Cardiac muscle cell (in vitro differentiated cells and primary cell): ENCODE results near the gene FBXO15. TPM values are rescaled to one million over a fixed set of nuclear protein-coding genes. Genes with fewer than 3 reads are reported as not detected.

Source experiments
- DNase-seq, 2 donors: peaks; one replicate each; pipeline versions ENCODE4 v3.0.0 to v3.0.0-alpha.2; 2010 to 2017; ENCODE audit warnings: low read depth in 1 of 2, low spot score in 1 of 2
- H3K27ac ChIP-seq: fragments of 200-600 bp; sonication (generic); 2 replicates; pipeline ENCODE4 v1.5.1; 2016
- H3K27me3 ChIP-seq: fragments of 200-600 bp; sonication (generic); 2 replicates; pipeline ENCODE4 v1.6.0; 2016; ENCODE audit warnings: control low read depth
- H3K36me3 ChIP-seq: fragments of 200-600 bp; sonication (generic); 2 replicates; pipeline ENCODE4 v1.5.1; 2016; ENCODE audit warnings: control low read depth
- H3K4me1 ChIP-seq: fragments of 200-600 bp; sonication (generic); 2 replicates; pipeline ENCODE4 v1.8.1; 2017; ENCODE audit warnings: low read depth, mild to moderate bottlenecking, mixed run types
- H3K4me3 ChIP-seq: fragments of 200-600 bp; sonication (generic); 2 replicates; pipeline ENCODE4 v1.5.1; 2016; ENCODE audit warnings: mild to moderate bottlenecking
- H3K9me3 ChIP-seq: fragments of 200-600 bp; sonication (generic); 2 replicates; pipeline ENCODE4 v1.5.1; 2017; ENCODE audit warnings: low read depth, mild to moderate bottlenecking, control low read depth
- polyA plus RNA-seq: library from polyadenylated mRNA; unstranded; fragments of >200 nt; fragmentation: Nextera tagmentation; extraction: Ambion mirVana; gene quantifications from 2 replicates; pipeline ENCODE4 v1.2.1, GENCODE V29; 2016
- total RNA-seq: library from RNA; depleted of rRNA; stranded (reverse); fragments of >200 nt; gene quantifications from 2 replicates; pipeline ENCODE4 v1.2.3, GENCODE V29; 2016
- TF ChIP-seq, protein P1 (sequence below): IDR thresholded peaks from 2 replicates; pipeline ENCODE4 v1.5.1; 2012; ENCODE audit warnings: low read depth, mild to moderate bottlenecking, low read length

FBXO15 gene
- total and polyA plus RNA-seq, 2 experiments from 2014 or later: 3.5 to 4.6 TPM

- TF ChIP-seq, protein P1, sequence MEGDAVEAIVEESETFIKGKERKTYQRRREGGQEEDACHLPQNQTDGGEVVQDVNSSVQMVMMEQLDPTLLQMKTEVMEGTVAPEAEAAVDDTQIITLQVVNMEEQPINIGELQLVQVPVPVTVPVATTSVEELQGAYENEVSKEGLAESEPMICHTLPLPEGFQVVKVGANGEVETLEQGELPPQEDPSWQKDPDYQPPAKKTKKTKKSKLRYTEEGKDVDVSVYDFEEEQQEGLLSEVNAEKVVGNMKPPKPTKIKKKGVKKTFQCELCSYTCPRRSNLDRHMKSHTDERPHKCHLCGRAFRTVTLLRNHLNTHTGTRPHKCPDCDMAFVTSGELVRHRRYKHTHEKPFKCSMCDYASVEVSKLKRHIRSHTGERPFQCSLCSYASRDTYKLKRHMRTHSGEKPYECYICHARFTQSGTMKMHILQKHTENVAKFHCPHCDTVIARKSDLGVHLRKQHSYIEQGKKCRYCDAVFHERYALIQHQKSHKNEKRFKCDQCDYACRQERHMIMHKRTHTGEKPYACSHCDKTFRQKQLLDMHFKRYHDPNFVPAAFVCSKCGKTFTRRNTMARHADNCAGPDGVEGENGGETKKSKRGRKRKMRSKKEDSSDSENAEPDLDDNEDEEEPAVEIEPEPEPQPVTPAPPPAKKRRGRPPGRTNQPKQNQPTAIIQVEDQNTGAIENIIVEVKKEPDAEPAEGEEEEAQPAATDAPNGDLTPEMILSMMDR: no peak
- no peak overlapping the region for H3K4me3 ChIP-seq
- DNase-seq: no peak
- no peaks in the 10 kb centered on the region for H3K4me1 ChIP-seq
- H3K36me3 ChIP-seq: no peaks in the 10 kb centered on the region
- H3K27me3 ChIP-seq: no peaks in the 10 kb centered on the region
- no peak overlapping the region for H3K27ac ChIP-seq
- no peaks in the 10 kb centered on the region for H3K9me3 ChIP-seq
These were observed 72.7 kb downstream of the FBXO15 start for GRCh38 chr18:74074668-74075564.

DNA sequence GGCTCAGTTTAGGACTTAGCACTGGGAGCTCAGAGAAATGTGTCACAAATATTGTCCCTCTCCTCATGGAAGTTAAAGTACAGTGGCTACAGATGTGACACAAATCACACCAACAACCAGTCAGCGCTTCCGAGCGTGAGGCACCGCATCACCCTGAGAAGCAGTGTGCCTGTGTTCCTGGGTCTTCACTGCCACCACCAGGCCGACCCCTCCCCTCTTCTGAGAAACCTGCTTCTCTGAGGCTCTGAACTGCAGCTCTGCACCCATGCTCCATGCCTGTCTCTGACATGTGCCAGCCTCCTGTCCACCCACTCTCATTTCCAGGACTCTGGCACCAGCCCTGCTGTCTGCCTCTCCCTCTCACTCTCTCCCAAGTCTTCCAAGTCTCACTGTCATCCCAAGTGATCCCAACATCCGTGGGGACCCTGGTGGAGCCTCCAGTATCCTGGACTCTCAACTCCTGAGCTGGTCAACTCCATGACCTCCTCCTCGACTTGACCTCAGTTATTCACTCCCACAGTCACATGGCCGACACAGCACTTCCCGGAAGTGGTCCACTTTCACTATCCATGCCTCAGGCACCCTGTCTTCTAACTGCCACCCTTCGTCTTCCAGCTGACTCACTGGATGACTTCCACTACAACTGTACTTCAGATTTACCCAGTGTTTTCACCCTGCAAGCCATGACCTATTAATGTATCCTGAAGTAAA, 73.5 kb downstream of the FBXO15 start:
- Histone ChIP-seq H3K4me3 (no peak overlapping the region), H3K27me3 (no peaks in the 10 kb centered on the region), H3K4me1 (no peaks in the 10 kb centered on the region), H3K36me3 (no peaks in the 10 kb centered on the region), H3K9me3 (no peaks in the 10 kb centered on the region), H3K27ac (no peak overlapping the region)
- DNase-seq: no peak
- TF ChIP-seq, protein P1: no peak

- Histone ChIP-seq H3K4me3 (no peak overlapping the region), H3K27me3 (no peaks in the 10 kb centered on the region), H3K9me3 (no peaks in the 10 kb centered on the region), H3K4me1 (no peaks in the 10 kb centered on the region), H3K27ac (no peak overlapping the region), H3K36me3 (no peaks in the 10 kb centered on the region)
- TF ChIP-seq, protein P1: no peak
- DNase-seq: peak in 1 of 2 donors; percentile 2
These were observed 78.2 kb downstream of the FBXO15 start for GRCh38 chr18:74069178-74070050.

DNA sequence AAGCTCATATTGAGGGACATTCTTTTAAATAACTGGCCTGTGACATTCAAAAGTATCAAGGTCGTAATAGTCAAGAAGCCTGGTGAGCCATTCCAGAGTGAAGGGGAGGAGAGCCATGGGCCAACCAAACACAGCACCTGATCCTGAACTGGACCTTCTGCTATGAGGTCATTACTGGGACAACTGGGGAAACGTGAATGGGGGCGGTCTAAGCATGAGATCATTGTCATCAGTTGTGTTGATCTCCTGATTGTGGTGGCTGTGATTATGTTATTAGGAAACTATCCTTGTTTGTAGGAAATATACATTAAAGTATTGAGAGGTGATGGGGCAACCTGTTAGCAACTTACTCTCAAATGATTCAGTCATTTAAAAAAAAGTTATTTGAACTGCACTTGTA, 79.3 kb downstream of the FBXO15 start:
- H3K4me3 ChIP-seq: no peak overlapping the region
- DNase-seq: no peak
- TF ChIP-seq, protein P1: no peak
- H3K9me3 ChIP-seq: no peaks in the 10 kb centered on the region
- H3K27ac ChIP-seq: no peak overlapping the region
- H3K27me3 ChIP-seq: no peaks in the 10 kb centered on the region
- H3K36me3 ChIP-seq: no peaks in the 10 kb centered on the region
- H3K4me1 ChIP-seq: no peaks in the 10 kb centered on the region

GRCh38 chr18:74066018-74066417, 81.6 kb downstream of the FBXO15 start:
- Histone ChIP-seq H3K4me3 (no peak overlapping the region), H3K36me3 (no peaks in the 10 kb centered on the region), H3K27ac (no peak overlapping the region), H3K9me3 (no peaks in the 10 kb centered on the region), H3K4me1 (no peaks in the 10 kb centered on the region), H3K27me3 (no peaks in the 10 kb centered on the region)
- TF ChIP-seq, protein P1: no peak
- no peak for DNase-seq
